DMS79 treated with DMSO at 0.1 percent for 48 hours (cell line): ENCODE data around the gene SLC44A3.

Experiments used
- DNase-seq: peaks from one replicate; lab custom pipeline; 2025; lab: John Stamatoyannopoulos, UW

SLC44A3 gene

GRCh38 chr1:94819945-94820746 is at the start of gene SLC44A3:
TSS of gene SLC44A3 (plus strand) at chr1:94820357. CDS start at chr1:94820452, 95 bp downstream.
- peak; percentile 34 for DNase-seq

- DNase-seq, result peak; percentile 36
Measured at GRCh38 chr1:94772230-94772641, 47.9 kb upstream of the SLC44A3 start.

GRCh38 chr1:94772845-94773244 is 47.3 kb upstream of the SLC44A3 start:
- no peak for DNase-seq

DNA sequence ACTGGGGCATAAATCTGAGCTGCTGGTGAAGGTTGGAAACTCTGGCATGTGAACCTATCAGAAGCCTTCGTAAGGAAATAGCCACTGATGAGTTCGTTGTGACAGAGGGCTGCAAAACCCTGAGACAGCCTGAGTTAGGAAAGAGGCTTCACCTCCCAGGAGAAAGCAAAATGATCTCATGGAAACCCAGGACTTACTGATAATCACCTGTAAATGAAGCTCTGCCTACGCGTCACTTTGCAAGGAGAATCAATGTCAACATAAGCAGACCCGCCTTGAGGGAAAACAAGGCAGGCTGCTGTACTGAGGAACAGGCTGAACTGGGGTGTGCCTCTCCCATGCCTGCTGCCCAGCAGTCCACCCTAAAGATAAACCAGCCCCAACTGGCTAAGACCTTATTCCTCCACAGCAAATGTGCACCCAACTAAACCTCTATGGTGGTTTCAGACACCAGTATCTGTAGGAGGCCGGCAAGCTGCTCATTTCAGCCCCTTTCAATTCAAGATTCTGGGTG is 46.8 kb upstream of the SLC44A3 start:
- DNase-seq, result no peak

- no peak for DNase-seq
Measured at GRCh38 chr1:94773931-94774422, 46.2 kb upstream of the SLC44A3 start.

GRCh38 chr1:94776474-94776873 is 43.7 kb upstream of the SLC44A3 start:
- DNase-seq, result no peak

GRCh38 chr1:94777281-94777680 is 42.9 kb upstream of the SLC44A3 start:
- DNase-seq, result no peak

DNA sequence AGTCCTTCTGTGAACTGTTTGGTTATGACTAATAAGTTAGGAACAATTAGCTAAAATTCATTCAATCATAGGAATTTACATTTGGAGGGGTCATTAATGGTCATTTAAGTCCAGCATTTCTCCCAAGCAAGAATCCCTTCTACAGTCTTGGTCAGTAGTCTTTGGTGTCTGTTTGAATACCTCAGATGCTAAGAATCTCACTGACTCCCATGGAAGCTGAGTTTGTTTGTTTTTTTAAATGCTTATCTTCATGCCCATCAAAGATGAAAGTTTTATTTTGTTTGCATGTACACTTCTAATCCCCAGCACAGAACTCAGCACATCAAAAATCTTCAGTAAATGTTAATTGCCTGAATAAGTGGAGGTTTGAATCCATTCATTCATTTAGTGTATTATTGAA is 41.3 kb upstream of the SLC44A3 start:
- DNase-seq, result no peak

- DNase-seq, result no peak
Measured at GRCh38 chr1:94783342-94784189, 36.6 kb upstream of the SLC44A3 start.

DNA sequence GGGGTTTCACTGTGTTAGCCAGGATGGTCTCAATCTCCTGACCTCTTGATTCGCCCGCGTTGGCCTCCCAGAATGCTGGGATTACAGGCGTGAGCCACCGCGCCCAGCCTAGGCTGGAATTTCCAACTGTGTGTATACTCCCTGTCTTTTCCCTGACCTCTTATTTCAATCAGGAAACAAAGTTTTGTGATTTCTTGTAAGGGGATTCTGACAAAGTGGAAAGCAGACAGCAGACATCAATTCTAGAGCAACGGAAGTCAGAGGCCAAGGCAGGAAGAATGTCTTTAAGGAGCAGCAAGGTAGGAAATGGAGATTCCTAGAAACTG is 36.0 kb upstream of the SLC44A3 start:
- no peak for DNase-seq

DNA sequence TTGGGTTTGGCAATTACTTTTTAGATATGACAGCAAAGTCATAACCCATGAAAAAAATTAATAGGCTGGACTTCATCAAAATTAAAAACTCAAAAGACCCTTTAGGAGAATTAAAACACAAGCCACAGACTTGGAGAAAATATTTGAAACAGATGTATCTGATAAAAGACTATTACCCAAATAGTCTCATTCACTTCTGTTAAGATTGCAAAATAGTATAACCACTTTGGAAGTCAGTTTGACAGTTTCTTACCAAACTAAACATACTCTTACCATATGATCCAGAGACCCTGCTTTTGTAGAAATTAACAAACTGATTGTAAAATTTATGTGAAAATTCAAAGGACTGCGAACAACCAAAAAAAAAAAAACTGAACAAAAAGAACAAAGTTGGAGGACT is 32.5 kb upstream of the SLC44A3 start:
- DNase-seq, result no peak

- no peak for DNase-seq
Measured at GRCh38 chr1:94790246-94790645, 29.9 kb upstream of the SLC44A3 start.

- no peak for DNase-seq
Measured at GRCh38 chr1:94790670-94791069, 29.5 kb upstream of the SLC44A3 start.

- no peak for DNase-seq
Measured at GRCh38 chr1:94792473-94793295, 27.5 kb upstream of the SLC44A3 start.

DNA sequence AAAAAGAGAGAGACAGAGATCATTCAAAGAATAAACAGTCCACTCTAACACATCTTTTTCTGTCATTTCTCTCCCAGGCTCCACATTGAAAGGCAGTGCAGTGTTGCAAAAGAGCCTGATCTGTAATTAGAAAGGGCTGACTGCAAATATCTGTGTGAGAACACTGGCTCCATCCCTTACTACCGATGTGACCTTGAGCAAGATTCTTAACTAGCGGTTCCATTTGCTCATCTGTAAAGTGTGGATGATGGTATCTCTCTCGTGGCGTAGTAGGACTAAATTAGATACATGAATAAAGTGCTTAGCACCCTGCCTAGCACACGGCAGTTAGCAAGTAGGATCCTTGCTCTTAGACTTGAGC is 26.9 kb upstream of the SLC44A3 start:
- no peak for DNase-seq

DNA sequence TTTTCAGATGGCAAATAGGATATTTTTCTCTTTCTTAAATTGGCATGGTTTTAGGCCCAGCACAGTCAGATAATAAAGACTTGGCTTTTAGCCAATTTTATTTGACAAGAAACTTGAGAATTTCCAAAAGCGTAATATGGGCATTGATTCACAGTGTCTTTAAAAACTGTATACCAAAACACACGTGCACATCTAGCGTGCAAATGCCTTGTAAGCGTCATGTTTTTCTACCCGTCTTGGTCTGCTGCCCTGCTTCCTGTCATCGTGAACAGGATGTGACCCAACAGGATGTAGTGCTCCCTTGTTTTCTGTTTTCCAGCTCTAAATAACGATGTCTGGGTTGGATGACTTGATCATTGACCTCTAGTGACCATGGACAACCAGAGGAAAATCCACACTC is 24.7 kb upstream of the SLC44A3 start:
- DNase-seq, result no peak

DNA sequence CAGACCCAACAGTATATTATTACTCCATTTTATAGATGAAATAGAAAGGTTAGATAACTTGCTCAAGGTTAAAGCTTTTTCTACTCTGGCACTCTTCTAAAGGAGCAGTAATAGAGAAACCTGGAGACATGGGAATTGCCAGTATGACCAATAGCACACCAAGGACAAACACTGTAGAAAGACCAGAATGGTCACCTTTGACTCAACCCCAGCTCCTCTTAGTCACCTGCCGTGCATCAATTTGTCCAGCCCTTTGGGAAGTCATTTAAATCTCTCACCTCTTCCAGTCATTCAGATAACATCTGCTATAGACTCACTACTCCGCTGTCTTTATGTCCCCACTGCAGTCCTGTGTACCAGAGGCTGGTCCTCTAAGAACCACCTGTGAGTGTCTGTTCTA is 23.9 kb upstream of the SLC44A3 start:
- DNase-seq, result no peak

DNA sequence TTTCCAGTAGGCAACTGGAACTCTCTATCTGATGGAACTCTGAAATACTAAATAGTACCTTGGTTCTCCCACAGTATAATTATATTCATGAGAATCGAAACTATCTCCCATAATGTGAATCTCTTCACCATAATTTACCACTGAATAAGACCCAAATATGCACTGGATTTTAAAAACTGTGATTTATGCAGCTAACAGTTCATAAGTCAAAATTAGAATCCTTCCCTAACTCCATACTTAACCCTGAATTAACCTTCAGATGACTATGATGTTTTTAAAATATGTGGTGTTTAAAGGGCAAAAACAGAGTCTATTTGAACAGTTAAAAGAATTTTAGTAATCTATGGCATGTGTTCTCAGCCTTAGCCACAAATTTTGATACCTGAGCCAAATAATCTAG is 22.9 kb upstream of the SLC44A3 start:
- no peak for DNase-seq

GRCh38 chr1:94798054-94798453 is 22.1 kb upstream of the SLC44A3 start:
- DNase-seq, result peak; percentile 23

- DNase-seq, result no peak
Measured at GRCh38 chr1:94798462-94798861, 21.7 kb upstream of the SLC44A3 start.

DNA sequence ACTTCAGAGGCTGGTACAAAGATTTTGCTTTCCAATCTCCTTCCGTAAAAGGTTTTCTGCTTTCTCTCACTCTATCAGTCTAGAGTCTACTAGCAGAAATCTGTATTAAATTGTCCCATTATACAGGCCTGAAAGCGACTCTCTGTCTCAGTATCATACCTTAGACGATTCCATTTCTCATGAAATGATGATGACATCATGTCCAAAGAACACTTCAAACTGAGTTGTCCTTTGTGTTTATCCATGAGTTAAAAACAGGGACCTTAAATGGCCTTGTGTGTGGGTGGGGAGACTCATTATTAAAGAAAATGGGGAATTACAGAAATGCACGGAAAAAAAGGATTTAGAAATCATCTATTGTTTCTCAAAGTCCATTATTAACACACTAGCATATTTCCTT is 21.0 kb upstream of the SLC44A3 start:
- DNase-seq, result no peak

GRCh38 chr1:94801919-94802546 is 18.1 kb upstream of the SLC44A3 start:
- DNase-seq, result peak; percentile 90
